Measurements from ENCODE around the gene RARB. TPM values are rescaled to one million over a fixed set of nuclear protein-coding genes. Genes with fewer than 3 reads are reported as not detected.

The RARB gene
- total RNA-seq, 1 donor from 2014 or later, result not detected

DNA sequence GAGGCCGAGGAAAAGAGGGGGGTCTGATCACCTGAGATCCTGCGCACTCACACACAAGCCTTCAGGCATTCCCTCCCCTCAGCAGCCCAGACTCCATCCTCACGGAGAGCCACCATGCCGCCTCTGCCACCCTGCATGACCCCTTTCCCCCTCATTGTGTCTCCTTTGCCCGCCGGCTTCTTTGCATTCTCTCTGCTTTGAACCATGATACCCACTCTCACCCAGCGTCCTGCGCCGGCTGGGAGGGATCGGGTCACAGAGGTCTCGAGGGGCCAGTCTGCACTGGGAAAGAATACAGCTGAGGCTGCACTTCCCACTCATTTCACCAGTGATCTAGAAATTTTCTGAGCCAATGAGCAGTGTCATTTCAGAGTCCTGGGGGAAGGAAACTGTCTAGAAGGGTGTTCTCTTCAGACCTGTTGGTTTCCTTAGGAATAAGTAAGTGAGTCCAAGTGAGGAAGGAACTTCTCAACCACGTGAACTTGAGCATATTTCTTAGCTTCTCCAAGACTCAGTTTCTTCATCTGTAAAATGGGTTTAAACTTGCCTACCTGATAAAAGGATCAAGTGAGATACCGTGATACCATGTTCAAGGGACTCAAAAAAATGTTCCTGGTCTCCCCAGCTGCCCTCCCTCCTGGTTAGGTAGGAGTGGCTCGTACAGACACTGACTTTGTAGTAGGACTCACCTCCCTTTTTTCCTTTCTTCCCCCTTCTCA, 139.9 kb downstream of the RARB start:
- H3K4me3 Mint-ChIP-seq (ENCODE audit: unreplicated experiment), result no peak overlapping the region
- H3K9me3 Mint-ChIP-seq (ENCODE audit: unreplicated experiment), result no peaks in the 10 kb centered on the region
- DNase-seq (ENCODE audit: low spot score), result no peak
- no peaks in the 10 kb centered on the region for H3K36me3 Mint-ChIP-seq (ENCODE audit: low read depth, unreplicated experiment)
- no peak for TF ChIP-seq CTCF (IDR thresholded peaks at IDR 0.05; ENCODE audit: unreplicated experiment)
- no peak overlapping the region for H3K27ac Mint-ChIP-seq (ENCODE audit: unreplicated experiment)
- peaks cover 4% of the 10 kb centered on the region for H3K27me3 Mint-ChIP-seq (ENCODE audit: unreplicated experiment)
- peaks cover 5% of the 10 kb centered on the region for H3K4me1 Mint-ChIP-seq (ENCODE audit: unreplicated experiment)

DNA sequence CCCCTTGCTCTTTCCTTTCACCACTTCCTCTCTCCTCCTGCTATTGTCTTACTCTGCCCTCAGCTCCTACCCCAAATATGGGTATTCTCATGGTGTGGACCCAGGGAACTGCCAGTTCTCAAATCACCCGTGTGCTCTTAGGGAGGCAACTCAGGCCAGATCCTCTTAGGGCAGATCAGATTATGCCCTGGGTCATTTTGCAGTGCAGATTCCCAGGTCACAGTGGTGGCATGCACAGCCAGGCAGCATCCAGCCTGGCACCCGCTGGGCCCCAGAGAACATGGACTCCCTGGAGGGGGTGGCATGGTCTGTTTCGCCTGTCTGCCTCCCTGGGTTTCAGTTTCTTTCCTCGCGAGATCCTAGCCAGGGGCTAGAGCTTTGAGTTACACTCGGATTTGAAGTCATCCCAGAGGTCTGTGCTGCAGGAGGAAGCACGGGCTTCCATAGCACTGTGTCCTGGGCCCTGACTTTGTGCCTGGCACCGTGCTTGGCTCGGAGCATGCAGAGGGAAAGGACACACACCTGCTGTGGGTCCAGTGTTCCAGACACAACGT, 140.5 kb downstream of the RARB start:
- Mint-ChIP-seq H3K27ac (ENCODE audit: unreplicated experiment) (no peak overlapping the region), H3K9me3 (ENCODE audit: unreplicated experiment) (no peaks in the 10 kb centered on the region), H3K4me1 (ENCODE audit: unreplicated experiment) (peaks cover 5% of the 10 kb centered on the region), H3K36me3 (ENCODE audit: low read depth, unreplicated experiment) (no peaks in the 10 kb centered on the region), H3K4me3 (ENCODE audit: unreplicated experiment) (no peak overlapping the region), H3K27me3 (ENCODE audit: unreplicated experiment) (peaks cover 5% of the 10 kb centered on the region)
- no peak for DNase-seq (ENCODE audit: low spot score)
- no peak for TF ChIP-seq CTCF (IDR thresholded peaks at IDR 0.05; ENCODE audit: unreplicated experiment)

DNA sequence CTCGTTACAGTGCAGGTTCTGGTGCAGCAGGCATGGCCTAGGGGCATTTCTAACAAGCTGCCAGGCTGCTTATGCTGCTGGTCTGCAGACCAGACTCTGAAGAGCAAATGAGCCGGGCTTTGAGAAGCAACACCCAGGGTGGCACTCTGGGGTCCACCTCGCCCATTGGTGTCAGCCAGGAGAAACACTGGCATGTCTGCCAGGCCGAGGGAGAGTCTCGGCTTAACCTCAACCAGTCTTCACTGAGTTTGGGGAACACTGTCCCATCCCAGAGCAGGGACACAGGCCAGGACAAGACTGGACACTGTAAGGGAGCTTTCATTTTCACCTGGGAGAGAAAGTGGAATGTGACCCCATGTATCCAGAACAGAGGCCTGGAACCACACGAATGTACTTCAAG, 143.2 kb downstream of the RARB start:
- no peak overlapping the region for H3K27ac Mint-ChIP-seq (ENCODE audit: unreplicated experiment)
- no peak for TF ChIP-seq CTCF (IDR thresholded peaks at IDR 0.05; ENCODE audit: unreplicated experiment)
- H3K4me3 Mint-ChIP-seq (ENCODE audit: unreplicated experiment), result no peak overlapping the region
- H3K4me1 Mint-ChIP-seq (ENCODE audit: unreplicated experiment), result peaks cover 5% of the 10 kb centered on the region
- no peak for DNase-seq (ENCODE audit: low spot score)
- peaks cover 3% of the 10 kb centered on the region for H3K27me3 Mint-ChIP-seq (ENCODE audit: unreplicated experiment)
- H3K9me3 Mint-ChIP-seq (ENCODE audit: unreplicated experiment), result no peaks in the 10 kb centered on the region
- no peaks in the 10 kb centered on the region for H3K36me3 Mint-ChIP-seq (ENCODE audit: low read depth, unreplicated experiment)

GRCh38 chr3:25572336-25572735, 144.3 kb downstream of the RARB start:
- Mint-ChIP-seq H3K4me3 (ENCODE audit: unreplicated experiment) (no peak overlapping the region), H3K4me1 (ENCODE audit: unreplicated experiment) (peaks cover 5% of the 10 kb centered on the region), H3K27me3 (ENCODE audit: unreplicated experiment) (peaks cover 3% of the 10 kb centered on the region), H3K36me3 (ENCODE audit: low read depth, unreplicated experiment) (no peaks in the 10 kb centered on the region), H3K27ac (ENCODE audit: unreplicated experiment) (no peak overlapping the region), H3K9me3 (ENCODE audit: unreplicated experiment) (no peaks in the 10 kb centered on the region)
- DNase-seq (ENCODE audit: low spot score), result no peak
- TF ChIP-seq CTCF (IDR thresholded peaks at IDR 0.05; ENCODE audit: unreplicated experiment), result no peak

- Mint-ChIP-seq H3K4me1 (ENCODE audit: unreplicated experiment) (peaks cover 5% of the 10 kb centered on the region), H3K36me3 (ENCODE audit: low read depth, unreplicated experiment) (no peaks in the 10 kb centered on the region), H3K27me3 (ENCODE audit: unreplicated experiment) (peaks cover 3% of the 10 kb centered on the region), H3K27ac (ENCODE audit: unreplicated experiment) (peak overlapping the region; percentile 20), H3K4me3 (ENCODE audit: unreplicated experiment) (no peak overlapping the region), H3K9me3 (ENCODE audit: unreplicated experiment) (no peaks in the 10 kb centered on the region)
- no peak for DNase-seq (ENCODE audit: low spot score)
- TF ChIP-seq CTCF (IDR thresholded peaks at IDR 0.05; ENCODE audit: unreplicated experiment), result no peak
Measured at GRCh38 chr3:25572919-25573385, 144.9 kb downstream of the RARB start.

Measured in endothelial cell (in vitro differentiated cells).